ENCODE data around the gene HS1BP3.

- TF ChIP-seq, protein P1, sequence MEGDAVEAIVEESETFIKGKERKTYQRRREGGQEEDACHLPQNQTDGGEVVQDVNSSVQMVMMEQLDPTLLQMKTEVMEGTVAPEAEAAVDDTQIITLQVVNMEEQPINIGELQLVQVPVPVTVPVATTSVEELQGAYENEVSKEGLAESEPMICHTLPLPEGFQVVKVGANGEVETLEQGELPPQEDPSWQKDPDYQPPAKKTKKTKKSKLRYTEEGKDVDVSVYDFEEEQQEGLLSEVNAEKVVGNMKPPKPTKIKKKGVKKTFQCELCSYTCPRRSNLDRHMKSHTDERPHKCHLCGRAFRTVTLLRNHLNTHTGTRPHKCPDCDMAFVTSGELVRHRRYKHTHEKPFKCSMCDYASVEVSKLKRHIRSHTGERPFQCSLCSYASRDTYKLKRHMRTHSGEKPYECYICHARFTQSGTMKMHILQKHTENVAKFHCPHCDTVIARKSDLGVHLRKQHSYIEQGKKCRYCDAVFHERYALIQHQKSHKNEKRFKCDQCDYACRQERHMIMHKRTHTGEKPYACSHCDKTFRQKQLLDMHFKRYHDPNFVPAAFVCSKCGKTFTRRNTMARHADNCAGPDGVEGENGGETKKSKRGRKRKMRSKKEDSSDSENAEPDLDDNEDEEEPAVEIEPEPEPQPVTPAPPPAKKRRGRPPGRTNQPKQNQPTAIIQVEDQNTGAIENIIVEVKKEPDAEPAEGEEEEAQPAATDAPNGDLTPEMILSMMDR (IDR thresholded peaks at IDR 0.05) = no peak
- TF ChIP-seq POLR2A (IDR thresholded peaks at IDR 0.05) = no peak
Observed at GRCh38 chr2:20611077-20611843, 39.6 kb downstream of the HS1BP3 start.
